ENCODE results near the gene PARD3. TPM values are rescaled to one million over a fixed set of nuclear protein-coding genes. Genes with fewer than 3 reads are reported as not detected.

Gene PARD3
- polyA plus RNA-seq, 3 donors, result 0.51 TPM; not detected in 2

- H3K27me3 ChIP-seq (ENCODE audit: control insufficient read depth in 2 of 2, insufficient read depth in 2 of 2, low read length in 2 of 2), result no peaks in the 10 kb centered on the region
- Mint-ChIP-seq H3K9me3 (peaks cover 0 to 2% (median 0%) of the 10 kb centered on the region in 7 donors), H3K4me3 (no peak overlapping the region), H3K36me3 (no peaks in the 10 kb centered on the region), H3K27ac (no peak overlapping the region), H3K27me3 (ENCODE audit: low read depth in 3 of 3) (peaks cover 0 to 2% (median 0%) of the 10 kb centered on the region in 3 donors), H3K4me1 (no peaks in the 10 kb centered on the region)
- no peak overlapping the region for H3K4me3 ChIP-seq (replicated peaks in 1 of 3; ENCODE audit: low read depth in 2 of 3, low read length in 3 of 3)
- no peaks in the 10 kb centered on the region for H3K9me3 ChIP-seq (replicated peaks in 1 of 2; ENCODE audit: control insufficient read depth in 1 of 2, insufficient read depth in 1 of 2, low read length in 2 of 2)
- WGBS (ENCODE audit: insufficient coverage), result 100% methylated on average over 1 of the region's 3 CpGs
- H2AFZ ChIP-seq (ENCODE audit: insufficient read depth, low read depth, low read length, poor library complexity, severe bottlenecking), result no peak overlapping the region
- H3K36me3 ChIP-seq (replicated peaks in 1 of 2; ENCODE audit: control insufficient read depth in 1 of 2, insufficient read depth in 2 of 2, low read length in 2 of 2), result no peaks in the 10 kb centered on the region
- H3K9ac ChIP-seq (ENCODE audit: insufficient read depth, low read length, poor library complexity, severe bottlenecking), result no peak overlapping the region
- no peak for DNase-seq
- no peaks in the 10 kb centered on the region for H3K79me2 ChIP-seq (ENCODE audit: insufficient read depth, low read length)
- H3K27ac ChIP-seq (ENCODE audit: low read depth in 1 of 2, low read length in 2 of 2), result no peak overlapping the region
- TF ChIP-seq CTCF (IDR thresholded peaks at IDR 0.05), result no peak
- H3K4me2 ChIP-seq (replicated peaks; ENCODE audit: extremely low read depth, low read length, poor library complexity, severe bottlenecking), result no peak overlapping the region
- no peaks in the 10 kb centered on the region for H3K4me1 ChIP-seq (ENCODE audit: control insufficient read depth in 1 of 2, insufficient read depth in 2 of 2, low read length in 2 of 2)
- H4K20me1 ChIP-seq (ENCODE audit: insufficient read depth, low read length), result no peaks in the 10 kb centered on the region
- intact Hi-C loops (cut with micrococcal nuclease), result no loop called here
Observed at GRCh38 chr10:34499612-34500279, 315.4 kb downstream of the PARD3 start.

GRCh38 chr10:34498821-34499220 lies 316.3 kb downstream of the PARD3 start:
- H3K27me3 Mint-ChIP-seq (ENCODE audit: low read depth in 3 of 3), result no peaks in the 10 kb centered on the region
- H3K27ac Mint-ChIP-seq, result no peak overlapping the region
- Histone ChIP-seq H3K4me1 (ENCODE audit: control insufficient read depth in 1 of 2, insufficient read depth in 2 of 2, low read length in 2 of 2) (no peaks in the 10 kb centered on the region), H3K9me3 (replicated peaks in 1 of 2; ENCODE audit: control insufficient read depth in 1 of 2, insufficient read depth in 1 of 2, low read length in 2 of 2) (no peaks in the 10 kb centered on the region), H3K27me3 (ENCODE audit: control insufficient read depth in 2 of 2, insufficient read depth in 2 of 2, low read length in 2 of 2) (no peaks in the 10 kb centered on the region), H4K20me1 (ENCODE audit: insufficient read depth, low read length) (no peaks in the 10 kb centered on the region), H3K9ac (ENCODE audit: insufficient read depth, low read length, poor library complexity, severe bottlenecking) (no peak overlapping the region), H3K36me3 (replicated peaks in 1 of 2; ENCODE audit: control insufficient read depth in 1 of 2, insufficient read depth in 2 of 2, low read length in 2 of 2) (no peaks in the 10 kb centered on the region), H2AFZ (ENCODE audit: insufficient read depth, low read depth, low read length, poor library complexity, severe bottlenecking) (no peak overlapping the region), H3K27ac (ENCODE audit: low read depth in 1 of 2, low read length in 2 of 2) (no peak overlapping the region), H3K79me2 (ENCODE audit: insufficient read depth, low read length) (no peaks in the 10 kb centered on the region), H3K4me2 (replicated peaks; ENCODE audit: extremely low read depth, low read length, poor library complexity, severe bottlenecking) (no peak overlapping the region), H3K4me3 (replicated peaks in 1 of 3; ENCODE audit: low read depth in 2 of 3, low read length in 3 of 3) (no peak overlapping the region)
- TF ChIP-seq CTCF (IDR thresholded peaks at IDR 0.05), result no peak
- DNase-seq, result no peak
- no peaks in the 10 kb centered on the region for H3K36me3 Mint-ChIP-seq
- intact Hi-C loops (cut with micrococcal nuclease), result no loop called here
- H3K4me3 Mint-ChIP-seq, result no peak overlapping the region
- no CpG with 5 or more reads among the region's 1 CpG for WGBS (ENCODE audit: insufficient coverage)
- H3K9me3 Mint-ChIP-seq, result peaks cover 0 to 2% (median 0%) of the 10 kb centered on the region in 7 donors
- H3K4me1 Mint-ChIP-seq, result no peaks in the 10 kb centered on the region

All from CD14-positive monocyte (primary cell).